Left lung (tissue), 10 donors: Measurements from ENCODE around the gene RBM43. TPM values are rescaled to one million over a fixed set of nuclear protein-coding genes. Genes with fewer than 3 reads are reported as not detected.

Source experiments
- ATAC-seq: fragments of 200-7000 bp; cut with Tn5 transposase; one replicate; pipeline ENCODE4 v1.9.1; 2020; ENCODE audit warnings: moderate library complexity
- DNase-seq, 4 donors: peaks; one replicate each; pipeline ENCODE4 v3.0.0-alpha.2; 2013 to 2020
- H3K27ac ChIP-seq, 2 donors: fragments of 200-600 bp; sonication (generic) in 1 of 2; one replicate each; pipeline versions ENCODE4 v1.5.0 to v1.8.0; 2020 to 2021
- H3K27me3 ChIP-seq, 2 donors: fragments of 200-600 bp; sonication (generic) in 1 of 2; one replicate each; pipeline versions ENCODE4 v1.5.0 to v1.8.0; 2020 to 2021
- H3K36me3 ChIP-seq, 2 donors: fragments of 200-600 bp; sonication (generic) in 1 of 2; one replicate each; pipeline versions ENCODE4 v1.5.0 to v1.8.0; 2020 to 2021
- H3K4me1 ChIP-seq, 2 donors: fragments of 200-600 bp; one replicate each; pipeline ENCODE4 v1.8.0; 2021
- H3K4me3 ChIP-seq, 2 donors: fragments of 200-600 bp; sonication (generic) in 1 of 2; one replicate each; pipeline versions ENCODE4 v1.5.0 to v1.8.0; 2020 to 2021; ENCODE audit warnings: mild to moderate bottlenecking in 1 of 2
- H3K9me3 ChIP-seq, 2 donors: fragments of 200-600 bp; sonication (generic) in 1 of 2; one replicate each; pipeline versions ENCODE4 v1.5.0 to v1.8.0; 2020 to 2021
- intact Hi-C, 2 donors: fragments of 100-400 bp; cut with DNase I; formaldehyde crosslinking; loops; one replicate each; pipeline versions ENCODE4 v1.11.2 to v1.14.2; 2022
- polyA plus RNA-seq, 6 donors: library from polyadenylated mRNA; unstranded; fragments of 120-200 nt; gene quantifications; one replicate each; pipeline ENCODE4 v1.2.1, GENCODE V29; 2013; ENCODE audit not compliant: insufficient read length in 6 of 6
- total RNA-seq, 2 donors: library from RNA; stranded (reverse); fragmentation: NEBNext Ultra II Directional; extraction: Animal tissue kit (Norgen Biotek cat#: 25700); gene quantifications; one replicate each; pipeline ENCODE4 v1.2.1, GENCODE V29; 2021
- TF ChIP-seq, protein P1 (sequence below), 2 donors: fragments of 200-600 bp; sonication (generic) in 1 of 2; IDR thresholded peaks; one replicate each; pipeline versions ENCODE4 v1.5.0 to v1.8.0; 2021; ENCODE audit warnings: antibody characterized with exemption in 2 of 2
- donor health status: DM: no; HTN: yes; CAD: no.
- donor health status: DM: no; HTN: no; CAD: no.

Gene RBM43
- total and polyA plus RNA-seq, 8 donors, result 6.2 to 27.6 (median 21.2) TPM

DNA sequence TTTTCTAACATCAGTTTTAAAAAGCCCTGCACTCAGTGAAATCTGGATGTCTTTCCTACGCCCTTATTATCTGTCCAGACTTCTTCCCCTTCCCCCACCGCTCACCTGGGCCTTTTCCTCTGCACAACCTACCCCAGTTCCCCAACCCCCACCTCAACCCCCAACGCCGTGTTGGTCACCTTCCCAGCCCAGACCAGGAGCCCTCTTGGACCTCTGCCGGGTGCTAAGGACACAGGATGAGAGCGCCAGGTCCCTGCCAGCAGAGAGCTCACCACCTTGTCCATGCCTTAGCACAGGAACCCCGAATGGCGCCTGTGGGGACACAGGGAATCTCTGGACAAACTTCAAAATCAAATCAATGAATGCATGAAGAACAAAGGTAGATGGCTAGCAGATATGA, 966 bp upstream of the RBM43 start:
- no peaks in the 10 kb centered on the region for H3K27me3 ChIP-seq
- no peak overlapping the region for H3K27ac ChIP-seq
- peak in 2 of 4 donors; percentile 34 to 55 for DNase-seq
- TF ChIP-seq, protein P1, sequence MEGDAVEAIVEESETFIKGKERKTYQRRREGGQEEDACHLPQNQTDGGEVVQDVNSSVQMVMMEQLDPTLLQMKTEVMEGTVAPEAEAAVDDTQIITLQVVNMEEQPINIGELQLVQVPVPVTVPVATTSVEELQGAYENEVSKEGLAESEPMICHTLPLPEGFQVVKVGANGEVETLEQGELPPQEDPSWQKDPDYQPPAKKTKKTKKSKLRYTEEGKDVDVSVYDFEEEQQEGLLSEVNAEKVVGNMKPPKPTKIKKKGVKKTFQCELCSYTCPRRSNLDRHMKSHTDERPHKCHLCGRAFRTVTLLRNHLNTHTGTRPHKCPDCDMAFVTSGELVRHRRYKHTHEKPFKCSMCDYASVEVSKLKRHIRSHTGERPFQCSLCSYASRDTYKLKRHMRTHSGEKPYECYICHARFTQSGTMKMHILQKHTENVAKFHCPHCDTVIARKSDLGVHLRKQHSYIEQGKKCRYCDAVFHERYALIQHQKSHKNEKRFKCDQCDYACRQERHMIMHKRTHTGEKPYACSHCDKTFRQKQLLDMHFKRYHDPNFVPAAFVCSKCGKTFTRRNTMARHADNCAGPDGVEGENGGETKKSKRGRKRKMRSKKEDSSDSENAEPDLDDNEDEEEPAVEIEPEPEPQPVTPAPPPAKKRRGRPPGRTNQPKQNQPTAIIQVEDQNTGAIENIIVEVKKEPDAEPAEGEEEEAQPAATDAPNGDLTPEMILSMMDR (IDR thresholded peaks at IDR 0.05), result no peak
- no peaks in the 10 kb centered on the region for H3K36me3 ChIP-seq
- intact Hi-C loops, result no loop called here
- peaks cover 4 to 12% of the 10 kb centered on the region in 2 donors for H3K4me1 ChIP-seq
- no peak overlapping the region for H3K4me3 ChIP-seq
- no peaks in the 10 kb centered on the region for H3K9me3 ChIP-seq
- ATAC-seq, result no peak

- TF ChIP-seq, protein P1 (IDR thresholded peaks at IDR 0.05), result no peak
- no peak for ATAC-seq
- peaks cover 4 to 12% of the 10 kb centered on the region in 2 donors for H3K4me1 ChIP-seq
- H3K27me3 ChIP-seq, result no peaks in the 10 kb centered on the region
- DNase-seq, result no peak
- H3K4me3 ChIP-seq, result peak overlapping the region; percentile 73
- H3K27ac ChIP-seq, result peak overlapping the region; percentile 97 to 99
- H3K9me3 ChIP-seq, result no peaks in the 10 kb centered on the region
- intact Hi-C loops, result no loop called here
- H3K36me3 ChIP-seq, result no peaks in the 10 kb centered on the region
Observed at GRCh38 chr2:151261977-151262291, 271 bp upstream of the RBM43 start.

DNA sequence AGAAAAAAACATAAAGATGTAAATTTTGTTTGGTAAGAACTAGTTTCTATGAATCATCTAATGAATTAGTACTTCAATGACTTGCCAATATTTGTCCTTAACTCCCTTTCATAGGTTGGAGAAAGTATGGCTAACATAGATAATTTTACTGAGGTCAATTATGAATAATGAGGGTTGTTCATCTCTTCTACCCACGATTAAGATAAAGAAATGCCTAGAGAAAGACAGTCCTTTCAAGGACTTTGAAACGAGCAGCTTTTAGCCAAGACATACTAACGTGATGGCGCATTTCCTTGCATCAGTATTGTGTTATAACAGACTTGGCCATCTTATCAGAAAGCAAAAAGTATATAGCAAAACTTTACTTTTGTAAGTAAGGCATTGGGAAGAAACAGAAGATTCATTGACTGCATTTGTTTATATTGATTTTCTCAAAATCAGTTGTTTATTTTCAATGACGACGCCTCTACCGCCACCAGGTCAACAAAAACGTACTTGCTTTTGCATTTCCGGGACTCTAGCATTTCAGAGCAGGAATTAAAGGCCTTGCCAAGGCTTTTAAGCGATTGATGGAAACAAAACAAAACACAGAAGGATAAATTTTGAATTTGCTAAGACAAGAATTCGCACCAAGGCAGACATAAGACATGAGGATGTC, 961 bp downstream of the RBM43 start:
- ATAC-seq, result peak; percentile 10
- intact Hi-C loops, result no loop called here
- DNase-seq, result no peak
- no peaks in the 10 kb centered on the region for H3K36me3 ChIP-seq
- H3K4me3 ChIP-seq, result peak overlapping the region; percentile 73
- H3K27ac ChIP-seq, result peak overlapping the region; percentile 97 to 99
- TF ChIP-seq, protein P1 (IDR thresholded peaks at IDR 0.05), result no peak
- peaks cover 4 to 12% of the 10 kb centered on the region in 2 donors for H3K4me1 ChIP-seq
- no peaks in the 10 kb centered on the region for H3K27me3 ChIP-seq
- no peaks in the 10 kb centered on the region for H3K9me3 ChIP-seq

DNA sequence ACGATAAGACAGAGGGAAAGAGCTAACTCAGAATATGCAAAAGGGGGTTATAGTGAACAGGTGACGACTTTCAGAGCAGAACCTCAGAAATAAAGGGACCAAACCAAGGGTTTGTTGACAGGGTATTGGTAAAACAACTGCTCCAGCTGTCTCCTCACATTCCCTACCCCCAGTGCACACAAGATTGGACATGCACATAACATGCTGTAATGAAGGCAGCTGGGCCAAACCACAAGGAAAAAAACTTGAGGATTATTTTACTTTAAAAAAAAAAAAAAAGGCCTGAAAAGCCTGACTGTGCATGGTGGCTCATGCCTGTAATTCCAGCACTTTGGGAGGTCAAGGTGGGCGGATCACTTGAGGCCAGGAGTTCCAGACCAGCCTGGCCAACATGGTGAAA, 3.5 kb downstream of the RBM43 start:
- Histone ChIP-seq H3K9me3 (no peaks in the 10 kb centered on the region), H3K4me1 (peaks cover 4 to 12% of the 10 kb centered on the region in 2 donors), H3K27me3 (no peaks in the 10 kb centered on the region), H3K36me3 (no peaks in the 10 kb centered on the region), H3K4me3 (no peak overlapping the region), H3K27ac (no peak overlapping the region)
- TF ChIP-seq, protein P1 (IDR thresholded peaks at IDR 0.05), result no peak
- DNase-seq (no peak), ATAC-seq (no peak)
- intact Hi-C loops, result no loop called here

GRCh38 chr2:151252646-151253045, 9.0 kb downstream of the RBM43 start:
- DNase-seq, result no peak
- intact Hi-C loops, result no loop called here
- Histone ChIP-seq H3K36me3 (peaks cover 0 to 43% of the 10 kb centered on the region in 2 donors), H3K27me3 (no peaks in the 10 kb centered on the region), H3K4me3 (no peak overlapping the region), H3K27ac (no peak overlapping the region), H3K9me3 (peaks cover 0 to 22% of the 10 kb centered on the region in 2 donors), H3K4me1 (no peaks in the 10 kb centered on the region)
- TF ChIP-seq, protein P1 (IDR thresholded peaks at IDR 0.05), result no peak
- no peak for ATAC-seq
